Measurements from ENCODE around the gene THUMPD3. TPM values are rescaled to one million over a fixed set of nuclear protein-coding genes. Genes with fewer than 3 reads are reported as not detected.

Gene THUMPD3, protein sequence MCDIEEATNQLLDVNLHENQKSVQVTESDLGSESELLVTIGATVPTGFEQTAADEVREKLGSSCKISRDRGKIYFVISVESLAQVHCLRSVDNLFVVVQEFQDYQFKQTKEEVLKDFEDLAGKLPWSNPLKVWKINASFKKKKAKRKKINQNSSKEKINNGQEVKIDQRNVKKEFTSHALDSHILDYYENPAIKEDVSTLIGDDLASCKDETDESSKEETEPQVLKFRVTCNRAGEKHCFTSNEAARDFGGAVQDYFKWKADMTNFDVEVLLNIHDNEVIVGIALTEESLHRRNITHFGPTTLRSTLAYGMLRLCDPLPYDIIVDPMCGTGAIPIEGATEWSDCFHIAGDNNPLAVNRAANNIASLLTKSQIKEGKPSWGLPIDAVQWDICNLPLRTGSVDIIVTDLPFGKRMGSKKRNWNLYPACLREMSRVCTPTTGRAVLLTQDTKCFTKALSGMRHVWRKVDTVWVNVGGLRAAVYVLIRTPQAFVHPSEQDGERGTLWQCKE
- total RNA-seq (ENCODE audit: low replicate concordance): 56.8 and 59.2 TPM in 2 replicates
- long read RNA-seq, transcript THUMPD3-201 (10 exons, 3,961 nt): minor isoform, 27 of 105 reads
- long read RNA-seq, transcript THUMPD3-206 (10 exons, 2,877 nt): major isoform, 30 of 105 reads
- long read RNA-seq, partial matches to known transcripts: 18 of 105 reads
- long read RNA-seq, other reads (novel, unspliced or antisense): 30 of 105 reads

DNA sequence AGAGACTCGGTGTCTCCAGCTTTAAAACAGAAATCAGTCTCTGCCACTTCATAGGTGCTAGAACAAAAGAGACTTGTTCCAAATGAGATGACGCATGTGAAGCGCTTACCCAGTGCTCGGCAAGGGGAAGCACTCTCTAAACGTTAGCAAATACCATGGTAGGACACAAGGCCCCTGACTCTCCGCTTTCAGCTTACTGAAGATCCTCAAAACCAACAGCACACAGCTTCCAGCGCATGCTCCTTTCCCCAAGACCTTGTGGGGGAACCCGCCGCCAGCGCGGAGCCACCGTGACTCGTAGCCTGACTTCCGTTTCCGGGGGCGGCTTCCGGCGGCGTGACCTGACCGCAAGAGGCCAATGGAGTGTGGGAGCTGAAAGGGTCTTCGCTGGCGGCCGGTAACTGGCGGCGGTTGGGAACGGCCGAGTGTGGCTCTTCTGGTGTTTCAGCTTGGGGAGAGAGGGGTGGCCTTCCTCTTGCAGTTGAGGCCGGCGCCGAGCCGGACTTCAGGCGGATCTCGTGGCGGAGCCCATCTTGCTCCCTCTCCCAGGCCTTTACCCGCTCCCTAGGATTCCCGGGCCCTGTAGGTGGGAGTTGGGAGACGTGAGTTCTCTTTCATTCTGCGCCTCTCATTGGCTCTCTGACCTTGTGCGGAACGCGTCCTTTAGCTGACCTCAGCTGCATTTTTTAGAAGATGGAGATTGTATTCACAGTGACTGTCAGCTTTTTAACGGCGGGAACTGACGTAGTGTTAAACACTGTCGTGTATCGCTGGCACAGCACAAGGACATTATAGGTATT, at the start of gene THUMPD3:
TSS of gene THUMPD3 (plus strand) at position 324 of the 800 bp plus-strand sequence. CDS start 2,015 bp downstream, outside the sequence.
- DNase-seq (ENCODE audit: extremely low spot score, unreplicated experiment): peak; percentile 95
- Mint-ChIP-seq H3K27me3 (no peaks in the 10 kb centered on the region), H3K4me3 (peak within 1 kb of the TSS; percentile 95), H3K4me1 (ENCODE audit: unreplicated experiment) (peaks cover 19% of the 10 kb centered on the region), H3K36me3 (peaks cover 13% of the 10 kb centered on the region), H3K9me3 (no peaks in the 10 kb centered on the region), H3K27ac (peak within 1 kb of the TSS; percentile 99)
- TF ChIP-seq, protein P1, sequence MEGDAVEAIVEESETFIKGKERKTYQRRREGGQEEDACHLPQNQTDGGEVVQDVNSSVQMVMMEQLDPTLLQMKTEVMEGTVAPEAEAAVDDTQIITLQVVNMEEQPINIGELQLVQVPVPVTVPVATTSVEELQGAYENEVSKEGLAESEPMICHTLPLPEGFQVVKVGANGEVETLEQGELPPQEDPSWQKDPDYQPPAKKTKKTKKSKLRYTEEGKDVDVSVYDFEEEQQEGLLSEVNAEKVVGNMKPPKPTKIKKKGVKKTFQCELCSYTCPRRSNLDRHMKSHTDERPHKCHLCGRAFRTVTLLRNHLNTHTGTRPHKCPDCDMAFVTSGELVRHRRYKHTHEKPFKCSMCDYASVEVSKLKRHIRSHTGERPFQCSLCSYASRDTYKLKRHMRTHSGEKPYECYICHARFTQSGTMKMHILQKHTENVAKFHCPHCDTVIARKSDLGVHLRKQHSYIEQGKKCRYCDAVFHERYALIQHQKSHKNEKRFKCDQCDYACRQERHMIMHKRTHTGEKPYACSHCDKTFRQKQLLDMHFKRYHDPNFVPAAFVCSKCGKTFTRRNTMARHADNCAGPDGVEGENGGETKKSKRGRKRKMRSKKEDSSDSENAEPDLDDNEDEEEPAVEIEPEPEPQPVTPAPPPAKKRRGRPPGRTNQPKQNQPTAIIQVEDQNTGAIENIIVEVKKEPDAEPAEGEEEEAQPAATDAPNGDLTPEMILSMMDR (conservative IDR thresholded peaks at IDR 0.05): no peak

DNA sequence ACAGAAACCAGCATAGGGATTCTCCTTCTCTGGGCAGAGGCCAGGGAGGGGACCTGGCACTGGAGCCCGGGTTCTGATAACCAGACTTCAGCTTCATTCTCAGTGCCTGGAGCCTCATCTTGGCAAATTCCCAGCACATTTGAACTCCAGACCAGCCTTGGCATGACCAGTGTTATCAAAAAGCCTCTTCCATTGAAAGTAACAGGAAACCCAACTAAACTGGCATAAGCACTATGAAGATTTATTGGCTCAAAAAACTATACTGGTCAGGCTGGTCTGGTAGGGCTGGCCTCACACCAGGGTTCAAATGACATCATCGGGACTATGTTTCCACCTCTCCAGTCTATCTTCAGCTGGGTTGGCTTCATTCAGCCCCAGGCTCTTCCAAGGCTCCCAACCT, 48.1 kb upstream of the THUMPD3 start:
- no peak for DNase-seq (ENCODE audit: extremely low spot score, unreplicated experiment)
- Mint-ChIP-seq H3K4me3 (no peak overlapping the region), H3K27me3 (no peaks in the 10 kb centered on the region), H3K4me1 (ENCODE audit: unreplicated experiment) (peaks cover 32% of the 10 kb centered on the region), H3K36me3 (no peaks in the 10 kb centered on the region), H3K9me3 (no peaks in the 10 kb centered on the region), H3K27ac (no peak overlapping the region)
- TF ChIP-seq, protein P1 (conservative IDR thresholded peaks at IDR 0.05): no peak

DNA sequence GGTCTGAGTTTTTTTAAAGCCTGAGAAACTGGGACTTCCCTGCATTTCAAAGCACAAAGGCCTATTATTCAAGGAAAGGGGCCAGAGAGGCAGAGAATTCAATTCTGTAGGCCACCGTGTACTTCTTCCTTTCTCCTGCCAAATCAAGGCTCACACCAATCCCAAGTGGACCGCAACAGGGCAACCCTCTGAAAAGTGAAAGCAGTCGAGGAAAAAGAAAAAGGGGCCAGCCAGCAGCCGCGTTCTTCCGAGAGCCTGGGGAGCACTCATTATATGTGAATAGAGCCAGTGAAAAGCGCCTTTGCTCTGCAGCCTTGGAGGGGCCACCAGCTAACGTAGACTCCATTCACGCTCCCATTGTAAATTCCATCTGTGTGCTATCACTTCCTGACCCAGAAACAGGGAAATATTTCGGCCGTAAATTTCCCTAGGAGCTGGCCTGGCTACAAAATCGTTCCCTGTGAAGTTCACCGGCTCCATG, 45.9 kb upstream of the THUMPD3 start:
- H3K9me3 Mint-ChIP-seq: no peaks in the 10 kb centered on the region
- H3K4me1 Mint-ChIP-seq (ENCODE audit: unreplicated experiment): peaks cover 34% of the 10 kb centered on the region
- peak overlapping the region; percentile 83 for H3K27ac Mint-ChIP-seq

DNA sequence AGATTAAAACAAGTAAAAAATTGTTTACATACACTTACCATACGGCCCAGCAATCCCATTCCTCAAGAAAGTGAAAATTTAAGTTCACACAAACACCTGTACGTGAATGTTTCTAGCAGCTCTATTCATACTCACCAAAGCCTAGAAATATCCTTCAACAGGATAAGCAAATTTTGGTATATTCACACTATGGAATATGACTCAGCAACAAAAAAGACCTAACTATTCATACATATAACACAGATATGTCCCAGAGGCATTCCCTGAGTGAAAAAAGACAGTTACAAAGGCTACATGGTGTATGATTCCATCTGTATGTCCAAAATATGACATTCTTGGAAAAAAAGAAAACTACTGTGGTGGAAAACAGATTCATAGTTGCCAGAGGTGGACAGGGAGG, 40.1 kb upstream of the THUMPD3 start:
- H3K36me3 Mint-ChIP-seq: no peaks in the 10 kb centered on the region
- peaks cover 5% of the 10 kb centered on the region for H3K9me3 Mint-ChIP-seq
- TF ChIP-seq, protein P1 (conservative IDR thresholded peaks at IDR 0.05): no peak
- no peak overlapping the region for H3K4me3 Mint-ChIP-seq
- no peak for DNase-seq (ENCODE audit: extremely low spot score, unreplicated experiment)
- H3K4me1 Mint-ChIP-seq (ENCODE audit: unreplicated experiment): peaks cover 22% of the 10 kb centered on the region
- H3K27me3 Mint-ChIP-seq: no peaks in the 10 kb centered on the region
- H3K27ac Mint-ChIP-seq: no peak overlapping the region

More for the DNA sequence above, 45.9 kb upstream of the THUMPD3 start:
- peak overlapping the region; percentile 57 for H3K4me3 Mint-ChIP-seq
- TF ChIP-seq, protein P1 (conservative IDR thresholded peaks at IDR 0.05): no peak
- no peak for DNase-seq (ENCODE audit: extremely low spot score, unreplicated experiment)
- H3K36me3 Mint-ChIP-seq: no peaks in the 10 kb centered on the region
- no peaks in the 10 kb centered on the region for H3K27me3 Mint-ChIP-seq

DNA sequence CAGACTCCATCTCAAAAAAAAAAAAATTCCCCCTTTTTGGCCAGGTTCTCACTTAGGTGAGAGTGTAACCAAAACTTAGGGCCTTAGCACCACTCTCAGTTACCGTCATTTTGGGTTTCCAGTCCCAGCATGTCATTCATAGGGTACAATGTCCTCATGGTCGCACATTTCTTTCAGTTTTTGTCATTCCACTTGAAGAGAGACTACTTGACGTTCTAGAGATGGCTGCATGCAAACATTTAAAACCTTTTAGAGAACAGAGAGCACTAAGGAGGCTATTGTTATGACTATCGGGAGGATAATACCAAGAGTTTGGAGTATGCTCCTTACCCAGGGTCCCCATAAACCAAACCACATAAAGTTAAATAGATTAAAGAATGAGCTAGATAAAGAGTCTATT, 37.9 kb upstream of the THUMPD3 start:
- Mint-ChIP-seq H3K9me3 (peaks cover 11% of the 10 kb centered on the region), H3K27ac (no peak overlapping the region), H3K27me3 (no peaks in the 10 kb centered on the region), H3K4me3 (no peak overlapping the region), H3K36me3 (no peaks in the 10 kb centered on the region), H3K4me1 (ENCODE audit: unreplicated experiment) (peaks cover 6% of the 10 kb centered on the region)
- TF ChIP-seq, protein P1 (conservative IDR thresholded peaks at IDR 0.05): no peak
- no peak for DNase-seq (ENCODE audit: extremely low spot score, unreplicated experiment)
